Measurements from ENCODE around the gene UBAC2. TPM values are rescaled to one million over a fixed set of nuclear protein-coding genes. Genes with fewer than 3 reads are reported as not detected.

Gene UBAC2
- polyA plus RNA-seq, 1 experiment, result 71.4 TPM

GRCh38 chr13:99301913-99302636 lies 101.4 kb downstream of the UBAC2 start:
- Histone ChIP-seq H3K27ac (ENCODE audit: low read depth, low read length) (no peak overlapping the region), H3K9me3 (ENCODE audit: control insufficient read depth, insufficient read depth, low read length) (no peaks in the 10 kb centered on the region), H3K27me3 (ENCODE audit: control insufficient read depth, insufficient read depth, low read length) (no peaks in the 10 kb centered on the region), H3K4me3 (ENCODE audit: low read depth, low read length) (no peak overlapping the region)
- DNase-seq (ENCODE audit: low read depth, low spot score), result no peak
- POLR2A ChIA-PET, result no interaction called here
- TF ChIP-seq, protein P1, sequence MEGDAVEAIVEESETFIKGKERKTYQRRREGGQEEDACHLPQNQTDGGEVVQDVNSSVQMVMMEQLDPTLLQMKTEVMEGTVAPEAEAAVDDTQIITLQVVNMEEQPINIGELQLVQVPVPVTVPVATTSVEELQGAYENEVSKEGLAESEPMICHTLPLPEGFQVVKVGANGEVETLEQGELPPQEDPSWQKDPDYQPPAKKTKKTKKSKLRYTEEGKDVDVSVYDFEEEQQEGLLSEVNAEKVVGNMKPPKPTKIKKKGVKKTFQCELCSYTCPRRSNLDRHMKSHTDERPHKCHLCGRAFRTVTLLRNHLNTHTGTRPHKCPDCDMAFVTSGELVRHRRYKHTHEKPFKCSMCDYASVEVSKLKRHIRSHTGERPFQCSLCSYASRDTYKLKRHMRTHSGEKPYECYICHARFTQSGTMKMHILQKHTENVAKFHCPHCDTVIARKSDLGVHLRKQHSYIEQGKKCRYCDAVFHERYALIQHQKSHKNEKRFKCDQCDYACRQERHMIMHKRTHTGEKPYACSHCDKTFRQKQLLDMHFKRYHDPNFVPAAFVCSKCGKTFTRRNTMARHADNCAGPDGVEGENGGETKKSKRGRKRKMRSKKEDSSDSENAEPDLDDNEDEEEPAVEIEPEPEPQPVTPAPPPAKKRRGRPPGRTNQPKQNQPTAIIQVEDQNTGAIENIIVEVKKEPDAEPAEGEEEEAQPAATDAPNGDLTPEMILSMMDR (IDR thresholded peaks at IDR 0.05; ENCODE audit: low read depth, low read length), result no peak
- CTCF ChIA-PET, result interaction anchor here (1.3 to 3.2 kb wide), 2 partner anchors 32 to 135 kb away, joined by 7 to 12 read pairs; no protein-coding TSS in a partner anchor

DNA sequence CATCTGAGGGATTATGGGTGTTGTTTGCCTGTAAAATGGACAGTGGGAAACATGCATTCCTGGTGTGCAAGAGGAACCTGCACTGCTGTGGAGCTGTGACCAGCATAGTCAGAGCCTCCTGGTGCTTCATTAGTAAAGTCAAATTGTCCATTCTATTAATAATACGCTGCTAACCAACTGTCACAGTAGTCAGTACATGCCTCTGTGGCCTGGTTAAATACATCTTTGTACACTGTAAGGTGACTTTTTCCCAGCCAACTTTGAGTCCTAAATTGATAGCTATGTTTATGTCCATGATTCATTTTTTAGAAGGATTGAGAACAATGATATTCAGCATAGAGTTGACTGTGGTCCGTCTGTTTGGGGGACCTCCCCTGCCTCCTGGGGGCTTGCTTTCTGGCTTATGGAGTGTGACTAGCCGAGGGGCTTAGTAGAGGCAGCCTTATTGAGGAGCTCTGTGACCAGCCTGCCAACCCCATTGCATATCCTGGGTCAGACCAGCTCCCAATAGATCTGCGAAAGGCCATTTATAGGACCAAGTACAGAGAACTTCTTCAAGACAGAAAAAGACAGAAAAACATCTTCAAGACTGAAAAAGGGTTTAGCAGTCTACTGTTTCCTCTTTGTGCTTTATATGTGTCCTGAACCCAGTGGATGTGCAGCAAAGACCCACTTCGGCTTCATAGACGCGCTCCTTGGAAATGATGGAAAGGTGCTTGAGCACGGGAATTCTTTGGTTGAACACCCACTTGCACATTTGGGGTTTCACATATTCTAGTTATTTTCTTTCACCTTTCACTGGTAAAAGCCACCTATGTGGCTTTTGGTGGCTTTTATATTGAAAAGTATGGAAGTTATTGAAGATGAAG lies 102.2 kb downstream of the UBAC2 start:
- Histone ChIP-seq H3K27me3 (ENCODE audit: control insufficient read depth, insufficient read depth, low read length) (no peaks in the 10 kb centered on the region), H3K4me3 (ENCODE audit: low read depth, low read length) (no peak overlapping the region), H3K27ac (ENCODE audit: low read depth, low read length) (no peak overlapping the region), H3K9me3 (ENCODE audit: control insufficient read depth, insufficient read depth, low read length) (no peaks in the 10 kb centered on the region)
- CTCF ChIA-PET, result interaction anchor here (1.3 to 3.2 kb wide), 2 partner anchors 33 to 134 kb away, joined by 7 to 12 read pairs; no protein-coding TSS in a partner anchor
- POLR2A ChIA-PET, result no interaction called here
- DNase-seq (ENCODE audit: low read depth, low spot score), result no peak
- TF ChIP-seq, protein P1 (IDR thresholded peaks at IDR 0.05; ENCODE audit: low read depth, low read length), result no peak

DNA sequence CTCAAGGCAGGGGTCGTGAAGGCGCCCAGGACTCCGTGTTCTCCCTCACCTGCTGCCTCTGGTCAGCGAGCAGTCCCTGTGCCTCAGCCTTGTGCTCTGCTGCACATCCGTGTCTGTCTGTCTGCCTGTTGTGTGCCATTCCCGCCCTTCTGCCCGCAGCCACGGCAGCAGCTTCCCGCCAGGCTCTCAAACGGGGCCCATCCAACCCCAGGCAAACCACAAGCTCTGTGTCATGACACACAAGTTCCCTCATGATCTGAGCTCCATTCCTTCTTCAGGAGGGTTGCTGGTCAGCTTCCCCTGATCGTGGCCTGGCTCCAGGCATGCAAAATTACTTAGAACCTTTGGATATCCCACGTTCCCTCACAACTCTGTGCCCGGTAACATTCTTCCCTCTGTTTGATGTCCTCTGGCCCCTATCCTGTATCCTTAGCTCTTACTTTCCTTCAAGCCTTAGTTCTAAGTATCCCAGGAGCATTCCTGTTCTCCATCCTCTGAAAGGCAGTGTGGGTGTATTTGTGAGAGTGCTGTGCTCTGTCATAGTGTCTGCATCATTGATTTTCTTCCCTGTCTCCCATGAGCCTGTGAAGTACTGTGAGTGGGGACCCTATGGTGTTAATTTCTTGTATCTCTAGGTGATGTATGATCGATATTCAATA lies 103.3 kb downstream of the UBAC2 start:
- DNase-seq (ENCODE audit: low read depth, low spot score), result no peak
- Histone ChIP-seq H3K9me3 (ENCODE audit: control insufficient read depth, insufficient read depth, low read length) (no peaks in the 10 kb centered on the region), H3K27ac (ENCODE audit: low read depth, low read length) (no peak overlapping the region), H3K4me3 (ENCODE audit: low read depth, low read length) (no peak overlapping the region), H3K27me3 (ENCODE audit: control insufficient read depth, insufficient read depth, low read length) (no peaks in the 10 kb centered on the region)
- CTCF ChIA-PET, result interaction anchor here (3.2 kb wide), 1 partner anchor 34 kb away, joined by 12 read pairs; no protein-coding TSS in a partner anchor
- POLR2A ChIA-PET, result no interaction called here
- TF ChIP-seq, protein P1 (IDR thresholded peaks at IDR 0.05; ENCODE audit: low read depth, low read length), result no peak

DNA sequence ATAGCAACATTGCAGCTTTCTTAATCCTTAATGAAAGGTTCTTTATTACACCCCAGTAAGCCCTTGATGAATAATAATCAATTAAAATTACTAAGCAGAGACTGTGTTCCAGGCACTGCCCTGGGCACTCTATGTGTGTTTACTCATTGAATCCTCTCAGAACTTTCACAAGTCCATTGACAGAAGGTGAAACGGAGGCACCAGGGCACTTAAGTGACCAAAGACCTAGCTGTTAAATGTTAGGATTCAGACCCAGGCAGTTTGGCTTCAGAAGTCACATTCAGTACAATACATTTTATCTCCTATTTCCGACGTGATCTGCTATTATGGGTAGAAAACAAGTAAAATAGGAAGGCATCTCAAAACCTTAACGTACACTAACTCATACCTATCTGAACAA lies 103.9 kb downstream of the UBAC2 start:
- ChIA-PET POLR2A (no interaction called here), CTCF (interaction anchor here (3.2 kb wide), 1 partner anchor 35 kb away, joined by 12 read pairs; no protein-coding TSS in a partner anchor)
- no peak for DNase-seq (ENCODE audit: low read depth, low spot score)
- no peaks in the 10 kb centered on the region for H3K9me3 ChIP-seq (ENCODE audit: control insufficient read depth, insufficient read depth, low read length)
- no peaks in the 10 kb centered on the region for H3K27me3 ChIP-seq (ENCODE audit: control insufficient read depth, insufficient read depth, low read length)
- no peak overlapping the region for H3K27ac ChIP-seq (ENCODE audit: low read depth, low read length)
- TF ChIP-seq, protein P1 (IDR thresholded peaks at IDR 0.05; ENCODE audit: low read depth, low read length), result no peak
- no peak overlapping the region for H3K4me3 ChIP-seq (ENCODE audit: low read depth, low read length)

All from AG04450 (cell line).